Breast epithelium (tissue), 4 donors: ENCODE measurements around the gene TGFA. TPM values are rescaled to one million over a fixed set of nuclear protein-coding genes. Genes with fewer than 3 reads are reported as not detected.

ENCODE experiments used
- DNase-seq, 2 donors: peaks; one replicate each; pipeline ENCODE4 v3.0.0-alpha.2; 2019; ENCODE audit warnings: low spot score in 2 of 2
- H3K27ac ChIP-seq, 2 donors: fragments of 200-600 bp; sonication (generic) in 1 of 2; one replicate each; pipeline ENCODE4 v1.5.1; 2016 to 2019; ENCODE audit warnings: mild to moderate bottlenecking in 1 of 2
- H3K27me3 ChIP-seq, 2 donors: fragments of 200-600 bp; sonication (generic) in 1 of 2; one replicate each; pipeline versions ENCODE4 v1.5.1 to v1.6.0; 2017 to 2019; ENCODE audit warnings: control low read depth in 1 of 2, mild to moderate bottlenecking in 1 of 2
- H3K36me3 ChIP-seq: fragments of 200-600 bp; one replicate; pipeline ENCODE4 v1.5.1; 2019
- H3K4me1 ChIP-seq, 2 donors: fragments of 200-600 bp; sonication (generic); one replicate each; pipeline ENCODE4 v1.5.1; 2016 to 2019; ENCODE audit warnings: control low read depth in 1 of 2
- H3K4me3 ChIP-seq, 3 donors: fragments of 200-600 bp; sonication (generic); 1 replicate in 2 of 3; 2 replicates in 1 of 3; pipeline ENCODE4 v1.5.1; 2016 to 2019; ENCODE audit warnings: mild to moderate bottlenecking in 3 of 3, moderate library complexity in 2 of 3
- H3K9me3 ChIP-seq, 2 donors: fragments of 200-600 bp; sonication (generic) in 1 of 2; one replicate each; pipeline ENCODE4 v1.5.1; 2016 to 2019; ENCODE audit warnings: control low read depth in 1 of 2
- CTCF ChIP-seq, 3 donors: fragments of 450-650 bp; IDR thresholded peaks; one replicate each; pipeline ENCODE4 v1.5.1; 2016 to 2017; ENCODE audit warnings: antibody characterized with exemption in 3 of 3, mild to moderate bottlenecking in 3 of 3, moderate library complexity in 3 of 3
- POLR2A ChIP-seq: fragments of 450-650 bp; IDR thresholded peaks from one replicate; pipeline ENCODE4 v1.6.1; 2016; ENCODE audit warnings: antibody characterized with exemption, mild to moderate bottlenecking, moderate library complexity
- POLR2AphosphoS5 ChIP-seq, 3 donors: sonication (generic); formaldehyde crosslinking; IDR thresholded peaks; one replicate each; pipeline ENCODE4 v1.6.1; 2017; ENCODE audit warnings: antibody characterized with exemption in 3 of 3
- intact Hi-C: fragments of 100-400 bp; cut with DNase I; formaldehyde crosslinking; loops from one replicate; pipeline ENCODE4 v1.15.1; 2023; ENCODE audit warnings: low total_unique reads
- total RNA-seq, 3 donors: library from RNA; depleted of rRNA; stranded (reverse); fragments of >200 nt; gene quantifications; one replicate each; pipeline ENCODE4 v1.1.0, GENCODE V29; 2016

Gene TGFA
- total RNA-seq, 3 donors from 2014 or later: 1.1 to 16.1 (median 4.9) TPM

GRCh38 chr2:70501728-70502127, 51.9 kb downstream of the TGFA start:
- Histone ChIP-seq H3K36me3 (no peaks in the 10 kb centered on the region), H3K4me1 (no peaks in the 10 kb centered on the region), H3K4me3 (no peak overlapping the region), H3K27me3 (no peaks in the 10 kb centered on the region), H3K27ac (no peak overlapping the region), H3K9me3 (no peaks in the 10 kb centered on the region)
- intact Hi-C loops: no loop called here
- TF ChIP-seq POLR2AphosphoS5 (IDR thresholded peaks at IDR 0.05): no peak
- no peak for TF ChIP-seq POLR2A
- TF ChIP-seq CTCF (IDR thresholded peaks at IDR 0.05): no peak
- no peak for DNase-seq

DNA sequence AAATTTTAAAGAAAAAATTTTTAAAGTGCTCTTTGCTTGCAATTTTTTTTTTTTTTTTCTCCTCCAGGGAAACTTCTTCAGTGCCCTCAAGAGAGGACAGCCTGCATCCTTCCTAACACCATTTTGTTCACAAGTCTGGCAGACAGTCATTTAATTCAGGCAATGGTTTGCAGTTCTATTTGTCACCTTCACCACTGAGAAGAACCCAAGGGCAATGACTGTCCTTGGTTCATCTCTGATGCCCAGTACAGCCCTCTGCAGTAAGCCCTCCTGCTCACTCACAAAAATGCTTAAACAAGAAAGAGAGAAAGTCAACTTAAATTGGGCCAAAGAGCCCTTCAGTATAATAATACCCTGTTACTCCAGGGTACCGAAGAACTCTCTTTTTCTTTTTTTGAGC, 52.4 kb downstream of the TGFA start:
- no peak overlapping the region for H3K27ac ChIP-seq
- H3K36me3 ChIP-seq: no peaks in the 10 kb centered on the region
- no peak overlapping the region for H3K4me3 ChIP-seq

DNA sequence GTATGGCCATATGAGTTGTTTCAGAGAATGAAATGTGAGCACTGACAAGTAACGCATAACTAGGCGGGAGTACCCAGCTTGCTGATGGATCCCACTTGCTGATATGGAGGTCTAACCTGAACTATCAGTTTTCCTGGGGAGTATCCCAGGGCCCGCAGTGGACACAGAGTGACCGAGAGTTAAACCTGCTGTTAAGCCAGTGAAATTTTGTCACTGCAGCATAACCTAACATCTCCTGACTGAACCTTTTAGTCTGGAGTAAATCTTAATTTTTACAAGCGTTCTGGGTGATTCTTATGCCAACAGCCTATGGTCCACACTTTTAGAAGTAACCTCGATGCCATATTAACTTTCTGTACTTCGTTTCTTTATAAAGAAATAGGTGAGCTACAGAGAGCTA, 54.4 kb downstream of the TGFA start:
- intact Hi-C loops: no loop called here

More for the DNA sequence above, 52.4 kb downstream of the TGFA start:
- no peak for TF ChIP-seq POLR2A
- TF ChIP-seq POLR2AphosphoS5 (IDR thresholded peaks at IDR 0.05): no peak
- no peak for TF ChIP-seq CTCF (IDR thresholded peaks at IDR 0.05)
- Histone ChIP-seq H3K4me1 (no peaks in the 10 kb centered on the region), H3K27me3 (no peaks in the 10 kb centered on the region), H3K9me3 (no peaks in the 10 kb centered on the region)
- intact Hi-C loops: no loop called here
- no peak for DNase-seq

GRCh38 chr2:70498528-70498927, 55.1 kb downstream of the TGFA start:
- Histone ChIP-seq H3K27me3 (no peaks in the 10 kb centered on the region), H3K4me1 (no peaks in the 10 kb centered on the region), H3K36me3 (no peaks in the 10 kb centered on the region), H3K4me3 (no peak overlapping the region), H3K27ac (no peak overlapping the region), H3K9me3 (no peaks in the 10 kb centered on the region)
- intact Hi-C loops: no loop called here
- DNase-seq: no peak
- TF ChIP-seq POLR2AphosphoS5 (IDR thresholded peaks at IDR 0.05) (no peak), POLR2A (no peak), CTCF (IDR thresholded peaks at IDR 0.05) (no peak)

More for the DNA sequence above, 54.4 kb downstream of the TGFA start:
- no peak for DNase-seq
- TF ChIP-seq POLR2AphosphoS5 (IDR thresholded peaks at IDR 0.05) (no peak), POLR2A (no peak), CTCF (IDR thresholded peaks at IDR 0.05) (no peak)
- H3K36me3 ChIP-seq: no peaks in the 10 kb centered on the region
- H3K27me3 ChIP-seq: no peaks in the 10 kb centered on the region
- H3K4me3 ChIP-seq: no peak overlapping the region
- no peaks in the 10 kb centered on the region for H3K4me1 ChIP-seq
- H3K9me3 ChIP-seq: no peaks in the 10 kb centered on the region
- no peak overlapping the region for H3K27ac ChIP-seq

DNA sequence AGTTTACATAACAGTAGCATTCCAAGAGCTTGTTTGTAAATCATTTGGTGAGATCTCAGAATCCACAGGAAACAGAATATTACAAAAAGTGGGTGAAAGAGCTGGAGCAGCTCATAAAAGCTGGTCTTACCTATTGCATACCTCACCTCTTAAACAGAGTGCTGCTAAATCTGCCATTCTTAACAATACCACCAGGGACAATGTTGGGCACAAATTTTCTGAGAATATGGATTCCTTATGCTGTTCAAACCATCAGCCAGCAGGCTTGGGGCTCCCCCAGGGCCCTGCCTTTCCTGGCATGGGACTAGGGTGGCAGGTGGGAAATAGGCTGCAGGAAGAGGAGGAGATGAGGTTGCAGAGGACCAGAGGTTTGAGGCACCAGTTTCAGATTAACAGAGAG, 55.6 kb downstream of the TGFA start:
- Histone ChIP-seq H3K4me1 (no peaks in the 10 kb centered on the region), H3K27me3 (no peaks in the 10 kb centered on the region), H3K9me3 (no peaks in the 10 kb centered on the region), H3K4me3 (no peak overlapping the region), H3K27ac (no peak overlapping the region), H3K36me3 (no peaks in the 10 kb centered on the region)
- TF ChIP-seq CTCF (IDR thresholded peaks at IDR 0.05) (no peak), POLR2A (no peak), POLR2AphosphoS5 (IDR thresholded peaks at IDR 0.05) (no peak)
- DNase-seq: no peak
- intact Hi-C loops: no loop called here
